Smooth muscle cell (in vitro differentiated cells): Measurements from ENCODE around the gene ERC2. TPM values are rescaled to one million over a fixed set of nuclear protein-coding genes. Genes with fewer than 3 reads are reported as not detected.

Experiments
- DNase-seq: peaks from one replicate; lab custom pipeline; 2025; ENCODE audit not compliant: unreplicated experiment; lab: John Stamatoyannopoulos, UW
- H2AFZ ChIP-seq: fragments of 200-600 bp; sonication (generic); 2 replicates; pipeline ENCODE4 v1.6.0; 2016; ENCODE audit warnings: antibody characterized with exemption, low read depth, mild to moderate bottlenecking
- H3F3A ChIP-seq: fragments of 200-600 bp; sonication (generic); 2 replicates; pipeline ENCODE4 v1.6.0; 2017; ENCODE audit warnings: antibody characterized with exemption, low read depth
- H3K27ac ChIP-seq: fragments of 200-600 bp; sonication (generic); 2 replicates; pipeline ENCODE4 v1.5.1; 2016; ENCODE audit warnings: low read depth, mild to moderate bottlenecking
- H3K27me3 ChIP-seq: fragments of 200-600 bp; sonication (generic); 2 replicates; pipeline ENCODE4 v1.6.1; 2016; ENCODE audit warnings: low read depth, mild to moderate bottlenecking
- H3K36me3 ChIP-seq: fragments of 200-600 bp; sonication (generic); 2 replicates; pipeline ENCODE4 v1.5.1; 2016; ENCODE audit warnings: low read depth
- H3K4me1 ChIP-seq: fragments of 200-600 bp; sonication (generic); 2 replicates; pipeline ENCODE4 v1.5.1; 2016; ENCODE audit warnings: low read depth
- H3K4me2 ChIP-seq: fragments of 200-600 bp; sonication (generic); 2 replicates; pipeline ENCODE4 v1.6.0; 2016; ENCODE audit warnings: mild to moderate bottlenecking
- H3K4me3 ChIP-seq: fragments of 200-600 bp; sonication (generic); 2 replicates; pipeline ENCODE4 v1.5.1; 2016; ENCODE audit warnings: mild to moderate bottlenecking
- H3K79me2 ChIP-seq: fragments of 200-600 bp; sonication (generic); 2 replicates; pipeline ENCODE4 v1.6.0; 2016; ENCODE audit warnings: low read depth, mild to moderate bottlenecking
- H3K9ac ChIP-seq: fragments of 200-600 bp; sonication (generic); 2 replicates; pipeline ENCODE4 v1.6.0; 2016; ENCODE audit warnings: low read depth
- H3K9me3 ChIP-seq: fragments of 200-600 bp; sonication (generic); replicated peaks from 2 replicates; pipeline ENCODE4 v1.5.1; 2016; ENCODE audit warnings: low read depth
- H4K20me1 ChIP-seq: fragments of 200-600 bp; sonication (generic); 2 replicates; pipeline ENCODE4 v1.6.0; 2016; ENCODE audit warnings: low read depth
- WGBS: methylation state at CpG from one replicate; pipeline ENCODE4 v1.1.7; 2016; ENCODE audit warnings: low lambda C conversion rate; 5-methylcytosine and 5-hydroxymethylcytosine counted together
- polyA plus RNA-seq: library from polyadenylated mRNA; unstranded; fragments of >200 nt; fragmentation: Nextera tagmentation; extraction: Ambion mirVana; gene quantifications from 2 replicates; pipeline ENCODE4 v1.2.1, GENCODE V29; 2016
- total RNA-seq: library from RNA; depleted of rRNA; stranded (reverse); fragments of >200 nt; gene quantifications from 2 replicates; pipeline ENCODE4 v1.2.3, GENCODE V29; 2014
- TF ChIP-seq, protein P1 (sequence below): fragments of 200-600 bp; sonication (generic); IDR thresholded peaks from 2 replicates; pipeline ENCODE4 v1.5.1; 2017; ENCODE audit warnings: borderline replicate concordance, mild to moderate bottlenecking, antibody characterized with exemption; ENCODE audit not compliant: insufficient read depth, poor library complexity, severe bottlenecking

Gene ERC2
- total and polyA plus RNA-seq, 2 experiments from 2014 or later: 1.1 TPM; not detected in 1

DNA sequence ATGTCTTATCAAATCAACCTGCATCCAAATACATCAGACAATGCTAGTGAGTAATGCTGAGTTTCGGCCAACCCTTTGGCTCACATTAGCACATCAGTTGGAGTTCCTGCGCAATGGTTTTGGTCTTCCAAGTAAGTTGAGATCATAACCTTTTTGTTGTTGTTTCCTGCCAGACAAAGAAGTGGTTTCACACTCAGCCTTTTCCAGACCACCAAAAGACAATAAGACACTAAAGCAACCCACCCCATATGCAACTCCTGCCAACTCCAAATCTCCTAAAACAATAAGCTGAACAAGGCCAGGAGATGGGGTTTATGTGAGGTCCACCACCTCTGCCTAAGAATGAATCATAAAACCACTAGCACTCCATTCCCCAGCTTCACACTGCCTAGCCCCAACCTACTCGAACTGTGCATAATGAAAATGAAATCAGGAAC, 177.0 kb downstream of the ERC2 start:
- no peaks in the 10 kb centered on the region for H3K27me3 ChIP-seq
- no peaks in the 10 kb centered on the region for H3F3A ChIP-seq
- no peaks in the 10 kb centered on the region for H4K20me1 ChIP-seq
- no peak overlapping the region for H2AFZ ChIP-seq
- no peaks in the 10 kb centered on the region for H3K9me3 ChIP-seq
- H3K79me2 ChIP-seq: no peaks in the 10 kb centered on the region
- peak overlapping the region; percentile 23 for H3K4me2 ChIP-seq
- H3K9ac ChIP-seq: no peak overlapping the region
- TF ChIP-seq, protein P1, sequence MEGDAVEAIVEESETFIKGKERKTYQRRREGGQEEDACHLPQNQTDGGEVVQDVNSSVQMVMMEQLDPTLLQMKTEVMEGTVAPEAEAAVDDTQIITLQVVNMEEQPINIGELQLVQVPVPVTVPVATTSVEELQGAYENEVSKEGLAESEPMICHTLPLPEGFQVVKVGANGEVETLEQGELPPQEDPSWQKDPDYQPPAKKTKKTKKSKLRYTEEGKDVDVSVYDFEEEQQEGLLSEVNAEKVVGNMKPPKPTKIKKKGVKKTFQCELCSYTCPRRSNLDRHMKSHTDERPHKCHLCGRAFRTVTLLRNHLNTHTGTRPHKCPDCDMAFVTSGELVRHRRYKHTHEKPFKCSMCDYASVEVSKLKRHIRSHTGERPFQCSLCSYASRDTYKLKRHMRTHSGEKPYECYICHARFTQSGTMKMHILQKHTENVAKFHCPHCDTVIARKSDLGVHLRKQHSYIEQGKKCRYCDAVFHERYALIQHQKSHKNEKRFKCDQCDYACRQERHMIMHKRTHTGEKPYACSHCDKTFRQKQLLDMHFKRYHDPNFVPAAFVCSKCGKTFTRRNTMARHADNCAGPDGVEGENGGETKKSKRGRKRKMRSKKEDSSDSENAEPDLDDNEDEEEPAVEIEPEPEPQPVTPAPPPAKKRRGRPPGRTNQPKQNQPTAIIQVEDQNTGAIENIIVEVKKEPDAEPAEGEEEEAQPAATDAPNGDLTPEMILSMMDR: no peak
- no peak for DNase-seq
- H3K4me3 ChIP-seq: no peak overlapping the region
- H3K4me1 ChIP-seq: no peaks in the 10 kb centered on the region
- H3K36me3 ChIP-seq: no peaks in the 10 kb centered on the region
- no peak overlapping the region for H3K27ac ChIP-seq
- 81% methylated on average over 3 of the region's 3 CpGs for WGBS

DNA sequence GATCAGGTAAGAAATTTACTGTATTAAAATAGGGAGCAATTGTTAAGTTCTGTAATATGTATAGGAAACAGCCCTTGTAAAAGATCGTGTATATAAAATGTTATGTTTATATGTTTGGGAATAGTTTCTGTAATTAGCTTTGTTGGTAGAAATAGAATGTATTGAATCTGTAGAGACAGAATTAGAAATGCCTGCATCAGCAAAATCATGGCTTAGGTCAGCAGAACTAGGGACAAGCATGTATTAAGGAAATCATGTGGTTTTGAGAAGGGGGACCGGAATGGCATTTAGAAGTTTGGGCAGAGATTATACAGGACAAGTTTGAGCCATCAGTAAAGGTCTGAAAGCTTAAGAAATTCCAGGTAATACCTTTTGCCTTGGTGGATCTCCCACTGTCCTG, 177.9 kb downstream of the ERC2 start:
- WGBS: 78% methylated on average over 2 of the region's 2 CpGs
- Histone ChIP-seq H3K27me3 (no peaks in the 10 kb centered on the region), H3K4me1 (no peaks in the 10 kb centered on the region), H3K27ac (no peak overlapping the region), H3K36me3 (no peaks in the 10 kb centered on the region), H3K79me2 (no peaks in the 10 kb centered on the region), H3K4me2 (no peak overlapping the region), H2AFZ (no peak overlapping the region), H3K9ac (no peak overlapping the region), H4K20me1 (no peaks in the 10 kb centered on the region), H3K9me3 (no peaks in the 10 kb centered on the region), H3F3A (no peaks in the 10 kb centered on the region), H3K4me3 (no peak overlapping the region)
- TF ChIP-seq, protein P1: no peak
- no peak for DNase-seq

DNA sequence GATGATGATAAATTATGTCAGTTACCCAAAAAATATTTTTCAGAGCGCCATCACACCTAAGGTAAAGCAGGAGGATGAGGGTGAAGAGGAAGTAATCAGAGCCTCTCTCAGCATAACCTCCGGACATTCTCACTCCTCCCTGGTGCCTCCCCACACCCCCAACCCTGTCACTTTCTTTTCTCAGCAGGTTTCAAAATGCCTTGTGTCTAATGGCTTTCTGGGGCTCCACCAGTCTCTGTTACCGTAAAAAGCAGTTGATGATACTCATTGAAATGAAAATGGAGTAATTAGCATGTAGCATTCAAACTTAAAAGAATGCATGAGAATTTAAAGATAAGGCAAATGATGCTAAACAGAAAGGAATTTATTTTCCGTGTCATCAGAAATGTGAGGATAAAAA, 180.0 kb downstream of the ERC2 start:
- no peaks in the 10 kb centered on the region for H4K20me1 ChIP-seq
- H3K9ac ChIP-seq: no peak overlapping the region
- H3K4me1 ChIP-seq: peaks cover 4% of the 10 kb centered on the region
- no peaks in the 10 kb centered on the region for H3K9me3 ChIP-seq
- DNase-seq: no peak
- no peaks in the 10 kb centered on the region for H3F3A ChIP-seq
- TF ChIP-seq, protein P1: no peak
- 68% methylated on average over 4 of the region's 4 CpGs for WGBS
- H3K4me3 ChIP-seq: no peak overlapping the region
- H2AFZ ChIP-seq: no peak overlapping the region
- no peaks in the 10 kb centered on the region for H3K79me2 ChIP-seq
- no peaks in the 10 kb centered on the region for H3K27me3 ChIP-seq
- H3K4me2 ChIP-seq: no peak overlapping the region
- H3K36me3 ChIP-seq: no peaks in the 10 kb centered on the region
- H3K27ac ChIP-seq: no peak overlapping the region

DNA sequence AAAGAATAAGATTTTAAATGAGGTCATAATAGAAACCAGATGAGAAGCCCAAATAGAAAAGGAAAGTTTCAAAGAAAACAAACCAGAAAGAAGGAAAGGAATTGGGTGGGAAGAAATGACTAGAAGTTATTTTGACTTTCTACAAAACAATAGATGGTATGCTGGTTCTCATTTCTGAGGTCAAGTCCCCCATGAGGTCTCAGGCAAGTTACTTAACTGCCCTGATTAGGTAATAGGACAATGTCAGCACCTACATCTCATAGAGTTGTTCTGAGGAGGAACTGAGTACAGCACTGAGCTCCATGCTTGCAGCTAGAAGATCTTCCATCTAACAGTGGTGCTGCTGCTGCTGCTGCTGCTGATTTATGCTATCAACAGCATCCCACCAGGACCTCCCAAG, 185.9 kb downstream of the ERC2 start:
- no peaks in the 10 kb centered on the region for H3K9me3 ChIP-seq
- no peak overlapping the region for H2AFZ ChIP-seq
- no peak overlapping the region for H3K9ac ChIP-seq
- TF ChIP-seq, protein P1: no peak
- H3F3A ChIP-seq: no peaks in the 10 kb centered on the region
- H3K27ac ChIP-seq: no peak overlapping the region
- peaks cover 5% of the 10 kb centered on the region for H3K27me3 ChIP-seq
- DNase-seq: no peak
- H3K4me1 ChIP-seq: peaks cover 12% of the 10 kb centered on the region
- H3K4me2 ChIP-seq: no peak overlapping the region
- H3K79me2 ChIP-seq: no peaks in the 10 kb centered on the region
- H3K4me3 ChIP-seq: no peak overlapping the region
- H3K36me3 ChIP-seq: no peaks in the 10 kb centered on the region
- no peaks in the 10 kb centered on the region for H4K20me1 ChIP-seq
